ENCODE results near the gene INTS6.

The INTS6 gene

GRCh38 chr13:51456510-51456909 is 3.7 kb upstream of the INTS6 start:
- DNase-seq (ENCODE audit: low read depth): no peak

GRCh38 chr13:51455532-51455931 is 2.7 kb upstream of the INTS6 start:
- no peak for DNase-seq (ENCODE audit: low read depth)

GRCh38 chr13:51453959-51454703 is 1.3 kb upstream of the INTS6 start:
- peak; percentile 3 for DNase-seq (ENCODE audit: low read depth)

GRCh38 chr13:51453207-51453958 is 547 bp upstream of the INTS6 start:
- DNase-seq (ENCODE audit: low read depth): no peak

- DNase-seq (ENCODE audit: low read depth): peak; percentile 45
These were observed 1.1 kb downstream of the INTS6 start for GRCh38 chr13:51451467-51452360.

GRCh38 chr13:51451134-51451466 is 1.7 kb downstream of the INTS6 start:
- peak; percentile 2 for DNase-seq (ENCODE audit: low read depth)

- DNase-seq (ENCODE audit: low read depth): no peak
These were observed 3.8 kb downstream of the INTS6 start for GRCh38 chr13:51449018-51449417.

- DNase-seq (ENCODE audit: low read depth): peak; percentile 32
These were observed 7.9 kb downstream of the INTS6 start for GRCh38 chr13:51444922-51445321.

GRCh38 chr13:51440381-51440780 is 12.5 kb downstream of the INTS6 start:
- no peak for DNase-seq (ENCODE audit: low read depth)

- no peak for DNase-seq (ENCODE audit: low read depth)
These were observed 15.2 kb downstream of the INTS6 start for GRCh38 chr13:51437550-51438127.

- peak; percentile 19 for DNase-seq (ENCODE audit: low read depth)
These were observed 17.7 kb downstream of the INTS6 start for GRCh38 chr13:51435002-51435578.

- no peak for DNase-seq (ENCODE audit: low read depth)
These were observed 20.3 kb downstream of the INTS6 start for GRCh38 chr13:51432576-51432975.

- DNase-seq (ENCODE audit: low read depth): no peak
These were observed 25.9 kb downstream of the INTS6 start for GRCh38 chr13:51426982-51427381.

- DNase-seq (ENCODE audit: low read depth): peak; percentile 54
These were observed 27.3 kb downstream of the INTS6 start for GRCh38 chr13:51425410-51426042.

GRCh38 chr13:51423766-51424165 is 29.1 kb downstream of the INTS6 start:
- DNase-seq (ENCODE audit: low read depth): no peak

GRCh38 chr13:51422484-51422883 is 30.4 kb downstream of the INTS6 start:
- no peak for DNase-seq (ENCODE audit: low read depth)

- no peak for DNase-seq (ENCODE audit: low read depth)
These were observed 31.9 kb downstream of the INTS6 start for GRCh38 chr13:51420681-51421490.

- DNase-seq (ENCODE audit: low read depth): no peak
These were observed 33.7 kb downstream of the INTS6 start for GRCh38 chr13:51419001-51419636.

- no peak for DNase-seq (ENCODE audit: low read depth)
These were observed 35.1 kb downstream of the INTS6 start for GRCh38 chr13:51417716-51418115.

GRCh38 chr13:51416107-51416506 is 36.7 kb downstream of the INTS6 start:
- DNase-seq (ENCODE audit: low read depth): no peak
